ENCODE measurements around the gene PADI6.
"Not testable (repeated sequence)": the region's sequence is repeated elsewhere in the genome, so short reads cannot be mapped to it uniquely, and the experiment has no call there.

Gene PADI6

DNA sequence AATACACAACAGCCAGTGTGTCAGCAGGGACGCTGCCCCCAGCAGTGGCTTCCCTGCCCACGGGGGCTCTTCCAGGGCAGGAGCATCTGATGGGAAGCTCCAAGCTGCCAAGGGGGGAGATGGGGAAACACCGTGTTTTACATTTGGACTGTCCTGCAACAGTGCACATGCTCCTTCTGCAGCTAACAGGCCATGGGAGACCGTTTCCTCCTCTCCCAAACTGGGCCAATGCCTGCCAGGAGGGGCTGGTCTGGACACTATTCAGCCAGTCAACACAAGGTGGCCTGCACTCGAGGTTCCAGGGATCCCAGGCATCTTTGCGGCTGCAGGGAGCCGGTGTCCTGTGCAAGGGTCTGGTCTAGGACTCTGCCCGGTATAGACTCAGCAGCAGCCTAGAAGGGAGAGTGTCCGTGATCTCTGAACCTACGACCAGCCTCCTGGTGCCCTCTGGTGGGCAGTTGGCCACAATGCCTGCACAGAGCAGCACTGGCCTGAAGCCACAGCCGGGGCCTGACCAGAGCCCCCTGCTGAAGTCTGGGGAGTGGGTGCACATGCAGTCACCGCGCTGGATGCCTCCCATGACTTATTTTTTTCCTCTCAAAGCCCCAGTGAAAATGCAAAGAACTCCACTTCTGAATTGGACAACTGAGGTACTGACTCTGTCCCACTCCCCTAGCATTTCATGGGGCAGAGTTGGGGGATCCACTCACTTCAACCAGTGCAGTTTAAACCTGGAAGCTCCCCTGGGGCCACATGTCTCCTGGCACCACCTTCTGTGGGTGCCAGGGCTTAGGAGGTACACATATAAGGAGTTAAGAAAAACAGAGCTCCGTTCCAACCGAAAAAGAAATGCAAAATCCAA lies 34.1 kb downstream of the PADI6 start:
- DNase-seq: peak; percentile 85

DNA sequence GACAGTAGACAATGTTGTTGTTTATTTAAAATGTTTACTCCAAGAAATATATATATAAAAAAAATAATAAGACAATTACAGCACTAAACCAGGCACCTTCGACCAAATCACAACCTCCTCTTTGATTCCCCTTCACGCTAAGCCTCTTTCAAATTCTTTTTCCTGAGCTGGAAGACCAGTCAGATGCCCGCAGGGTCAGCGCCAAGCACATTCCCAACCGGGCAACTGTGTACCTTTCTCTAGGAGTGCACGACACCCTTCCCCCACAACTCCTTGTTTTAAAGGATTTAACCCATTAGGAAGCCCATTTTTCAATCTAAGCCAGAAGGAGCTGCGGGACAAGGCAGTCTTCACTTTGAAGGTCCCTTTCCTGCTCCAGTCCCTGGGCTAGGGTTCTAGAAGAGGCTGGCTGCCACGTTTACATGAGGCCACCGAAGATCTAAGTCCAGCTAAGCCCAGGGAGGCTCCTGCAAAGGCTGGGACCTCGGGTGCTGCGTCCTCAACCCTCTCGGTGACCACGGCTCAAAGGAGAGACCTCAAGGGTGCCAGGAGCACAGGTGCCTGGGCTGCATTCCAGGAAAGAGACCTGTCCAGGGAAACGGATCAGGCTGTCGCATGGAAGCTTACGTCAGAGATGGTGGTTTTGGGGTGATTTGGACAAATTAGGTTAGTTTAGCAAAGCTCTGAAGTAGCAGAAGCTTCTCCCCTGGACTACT lies 34.9 kb downstream of the PADI6 start:
- not testable (repeated sequence) for DNase-seq

DNA sequence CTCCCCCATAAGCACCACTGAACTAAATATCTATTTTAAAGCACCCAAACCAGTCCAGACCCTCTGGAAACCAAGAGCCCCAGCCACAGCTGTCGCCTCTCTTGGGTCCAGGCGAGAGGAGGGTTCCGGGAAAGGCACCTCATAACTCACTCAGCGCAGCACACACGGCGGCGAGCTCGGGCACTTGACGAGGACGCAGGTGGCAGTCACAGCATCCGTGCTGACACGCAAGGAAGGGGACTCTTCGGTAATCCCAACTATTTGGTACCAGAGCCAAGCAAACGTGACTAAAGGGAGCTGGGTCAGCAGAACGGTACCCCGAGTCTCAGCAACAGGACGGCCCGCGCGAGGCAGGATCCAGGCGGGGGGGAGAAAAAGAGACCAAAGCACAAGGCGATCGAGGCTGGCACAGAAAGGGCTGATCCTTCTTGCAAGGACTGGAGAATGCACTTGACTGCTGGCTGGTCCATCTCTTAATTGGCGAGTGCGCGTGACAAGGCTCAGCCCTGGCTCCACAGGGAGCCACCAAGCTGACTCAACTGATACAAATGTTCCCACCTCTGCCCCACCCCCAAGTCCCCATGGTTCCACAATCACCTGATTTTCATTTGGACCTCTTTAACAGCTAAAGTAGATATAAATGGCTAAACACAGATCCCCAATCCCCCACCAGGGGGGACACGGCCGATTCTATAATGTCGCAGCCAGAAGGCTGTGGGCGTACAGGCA lies 36.0 kb downstream of the PADI6 start:
- DNase-seq: not testable (repeated sequence)

DNA sequence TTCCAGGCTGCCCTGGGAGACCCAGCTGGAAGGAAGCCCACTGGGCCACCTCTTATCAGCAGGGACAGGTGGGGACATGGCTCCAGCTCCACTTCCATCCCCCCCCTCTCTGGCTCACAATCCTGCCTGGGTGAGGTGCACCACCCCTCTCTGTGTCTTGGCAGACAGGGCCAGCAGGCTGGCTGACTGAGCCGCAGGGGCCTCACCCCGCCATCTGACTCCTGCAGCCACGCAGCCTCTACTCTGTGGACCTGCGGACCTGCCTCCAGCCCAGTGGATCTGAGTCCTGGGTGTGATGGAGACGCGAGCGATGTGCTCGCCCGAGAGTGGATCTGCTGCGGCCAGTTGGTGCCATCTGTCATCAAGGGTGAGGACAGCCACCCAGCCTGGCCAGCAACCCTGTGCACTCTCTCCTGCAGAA lies 37.4 kb downstream of the PADI6 start:
- peak; percentile 77 for DNase-seq

DNA sequence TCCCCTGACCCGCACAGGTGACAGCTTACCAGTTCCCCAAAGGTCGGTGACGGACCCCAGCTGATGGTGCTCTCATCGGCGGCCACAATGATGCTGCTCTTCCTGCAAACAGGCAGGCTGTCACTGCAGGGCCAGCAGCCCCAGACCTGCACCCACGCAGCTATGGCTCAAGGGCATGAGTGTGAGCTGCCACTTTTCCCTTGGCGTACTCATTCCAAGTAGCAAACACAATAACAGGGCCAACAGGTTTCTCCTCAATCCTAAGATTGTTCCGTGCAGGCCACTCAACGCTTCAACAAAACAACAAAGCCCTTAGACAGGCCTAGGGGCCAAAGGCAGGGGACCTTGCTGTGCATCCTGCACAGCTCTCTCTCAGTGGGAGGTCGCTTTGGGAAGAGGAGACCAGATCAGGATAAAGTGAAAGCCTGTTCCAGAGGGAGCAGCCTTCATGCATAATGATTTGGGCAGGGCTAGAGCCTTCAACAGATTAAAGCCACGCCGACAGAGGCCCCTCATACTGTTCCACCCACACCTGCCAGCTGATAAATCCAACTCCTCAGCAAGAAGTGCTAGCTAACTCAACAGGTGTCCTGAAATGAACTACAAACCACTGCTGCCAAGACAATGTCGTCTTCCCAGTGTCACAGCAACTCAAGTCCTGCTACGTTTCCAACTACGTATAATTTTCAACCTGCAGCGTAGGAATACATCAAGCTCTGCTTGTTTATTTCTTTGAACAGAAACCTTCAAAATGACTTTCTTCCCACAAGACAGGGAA lies 40.3 kb downstream of the PADI6 start:
- DNase-seq: no peak

DNA sequence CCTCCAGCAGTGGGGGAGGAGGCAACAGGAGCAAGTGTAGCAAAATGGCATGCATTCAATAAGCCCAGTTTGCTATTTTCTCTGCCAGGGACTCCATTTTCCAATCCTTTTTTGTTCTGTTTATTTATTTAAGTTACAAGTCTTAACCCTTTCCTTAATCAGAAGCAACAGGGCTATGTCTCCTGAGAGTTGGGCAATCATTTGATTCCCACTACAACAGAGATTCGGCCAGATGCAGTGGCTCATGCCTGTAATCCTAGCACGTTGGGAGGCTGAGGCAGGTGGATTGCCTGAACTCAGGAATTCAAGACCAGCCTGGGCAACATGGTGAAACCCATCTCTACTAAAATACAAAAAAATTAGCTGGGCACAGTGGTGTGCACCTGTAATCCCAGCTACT lies 42.0 kb downstream of the PADI6 start:
- no peak for DNase-seq

DNA sequence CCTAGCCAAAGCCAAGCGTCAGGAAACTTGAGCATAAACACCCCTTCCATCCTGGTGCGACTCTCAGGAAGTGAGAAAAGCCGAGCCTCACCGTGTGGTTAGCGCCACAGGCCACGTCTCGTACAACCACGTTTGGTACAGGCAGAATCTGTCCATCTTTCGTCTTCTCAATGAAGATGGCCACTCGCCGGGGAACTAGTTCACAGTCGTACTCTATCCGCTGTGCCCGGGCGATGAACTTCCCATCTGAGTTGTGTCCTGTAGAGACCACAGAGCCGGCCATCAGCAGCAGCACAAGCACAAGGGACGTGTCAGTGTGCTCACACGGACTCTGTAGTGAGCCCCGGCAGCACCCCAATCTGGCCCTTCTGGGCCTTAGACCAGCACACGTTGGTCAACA lies 44.4 kb downstream of the PADI6 start:
- DNase-seq: no peak

DNA sequence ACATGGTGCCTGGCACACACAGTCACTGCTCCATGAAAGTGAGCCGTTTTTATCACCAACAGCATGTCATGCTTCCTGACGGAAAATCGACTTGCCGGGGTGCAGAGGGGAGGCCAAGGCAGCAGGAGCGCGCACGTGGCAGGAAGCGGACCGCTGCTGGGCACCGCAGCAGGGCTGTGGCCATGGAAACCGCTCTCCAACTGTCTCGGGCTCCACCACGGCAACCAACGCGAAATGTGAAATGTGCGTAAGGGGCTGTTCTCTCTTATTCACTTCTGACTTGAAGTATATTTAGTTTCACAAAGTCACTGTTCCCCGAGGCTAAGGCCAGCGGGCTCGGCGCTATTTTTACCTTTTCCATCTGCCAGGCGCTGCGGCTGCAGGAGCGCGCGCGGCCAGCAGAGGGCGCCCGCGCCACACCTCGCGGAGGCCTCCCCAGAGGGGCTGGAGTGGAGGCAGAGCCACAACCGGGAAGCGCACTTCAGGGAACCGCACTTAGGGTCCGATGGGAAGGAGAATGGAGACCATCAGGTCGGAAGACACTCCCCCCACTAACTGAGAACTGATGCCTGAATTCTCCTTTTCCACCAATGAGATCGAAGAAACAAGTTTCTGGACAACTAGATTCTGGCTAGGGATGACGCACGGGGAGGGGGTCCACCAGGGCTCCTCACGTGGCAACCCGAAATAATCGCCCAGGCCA lies 47.8 kb downstream of the PADI6 start:
- DNase-seq: peak; percentile 65

DNA sequence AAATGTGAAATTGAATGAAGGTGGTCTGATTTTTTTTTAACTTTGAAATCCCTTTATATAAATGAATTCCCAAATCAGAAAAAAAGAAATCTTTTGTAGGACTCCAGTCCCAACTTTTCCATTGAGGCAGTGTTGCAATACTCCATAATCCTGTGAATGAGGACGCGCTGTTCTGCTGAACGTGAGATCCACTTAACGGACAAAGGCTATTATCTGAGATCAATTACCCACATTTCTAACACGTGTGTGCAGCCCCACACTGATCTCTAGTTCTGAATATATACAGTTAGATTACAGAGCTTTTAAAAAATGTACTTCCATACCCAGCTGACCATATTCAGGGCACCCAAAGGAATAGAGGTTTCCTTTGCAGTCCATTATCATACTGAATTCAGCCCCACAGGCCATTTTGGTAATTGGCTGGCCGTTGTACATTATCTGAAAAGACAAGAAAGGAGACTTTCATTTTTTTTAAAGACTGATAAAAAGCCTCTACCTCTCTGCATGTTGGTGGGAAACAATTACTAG lies 48.5 kb downstream of the PADI6 start:
- no peak for DNase-seq

DNA sequence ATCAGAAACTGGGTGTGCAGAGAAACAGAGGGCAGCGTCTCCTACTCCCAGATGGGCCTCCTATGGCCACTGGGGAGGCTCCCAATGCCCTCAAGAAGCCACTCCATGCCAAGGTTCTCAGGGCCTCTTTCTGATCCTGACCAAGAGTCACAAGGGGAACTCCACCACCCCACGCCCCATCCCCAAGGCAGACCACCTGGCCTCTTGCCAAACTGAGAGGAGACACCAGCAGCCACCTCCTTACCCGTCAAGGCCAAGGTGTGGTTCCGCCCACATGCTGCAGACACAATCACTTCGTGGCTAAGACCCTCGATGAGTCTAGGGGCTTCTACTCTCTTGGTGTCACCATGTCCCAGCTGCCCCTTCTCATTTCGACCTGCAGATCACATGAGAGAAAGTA lies 50.5 kb downstream of the PADI6 start:
- DNase-seq: no peak

DNA sequence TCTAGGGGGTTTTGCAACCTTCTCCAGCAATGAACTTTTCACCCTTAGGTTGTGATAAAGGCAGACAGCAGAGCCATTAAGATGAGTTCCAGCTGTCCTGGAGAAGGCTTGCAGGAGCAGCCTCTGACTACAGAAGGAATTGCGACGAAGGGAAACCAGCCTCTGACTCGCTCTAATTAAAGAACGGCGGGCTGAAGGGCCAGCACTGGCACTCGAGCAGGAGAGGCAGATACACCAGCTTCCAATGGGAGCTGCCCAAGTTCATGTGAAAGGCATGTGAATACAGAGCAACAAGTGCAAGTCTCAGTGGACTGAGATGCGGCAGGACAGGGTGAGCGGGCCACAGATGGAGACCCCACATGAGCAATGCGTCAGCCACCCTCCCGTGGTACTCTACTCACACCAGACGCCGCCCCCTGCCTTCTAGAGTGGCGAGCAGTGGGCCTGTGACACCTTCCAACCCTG lies 51.8 kb downstream of the PADI6 start:
- DNase-seq: no peak

DNA sequence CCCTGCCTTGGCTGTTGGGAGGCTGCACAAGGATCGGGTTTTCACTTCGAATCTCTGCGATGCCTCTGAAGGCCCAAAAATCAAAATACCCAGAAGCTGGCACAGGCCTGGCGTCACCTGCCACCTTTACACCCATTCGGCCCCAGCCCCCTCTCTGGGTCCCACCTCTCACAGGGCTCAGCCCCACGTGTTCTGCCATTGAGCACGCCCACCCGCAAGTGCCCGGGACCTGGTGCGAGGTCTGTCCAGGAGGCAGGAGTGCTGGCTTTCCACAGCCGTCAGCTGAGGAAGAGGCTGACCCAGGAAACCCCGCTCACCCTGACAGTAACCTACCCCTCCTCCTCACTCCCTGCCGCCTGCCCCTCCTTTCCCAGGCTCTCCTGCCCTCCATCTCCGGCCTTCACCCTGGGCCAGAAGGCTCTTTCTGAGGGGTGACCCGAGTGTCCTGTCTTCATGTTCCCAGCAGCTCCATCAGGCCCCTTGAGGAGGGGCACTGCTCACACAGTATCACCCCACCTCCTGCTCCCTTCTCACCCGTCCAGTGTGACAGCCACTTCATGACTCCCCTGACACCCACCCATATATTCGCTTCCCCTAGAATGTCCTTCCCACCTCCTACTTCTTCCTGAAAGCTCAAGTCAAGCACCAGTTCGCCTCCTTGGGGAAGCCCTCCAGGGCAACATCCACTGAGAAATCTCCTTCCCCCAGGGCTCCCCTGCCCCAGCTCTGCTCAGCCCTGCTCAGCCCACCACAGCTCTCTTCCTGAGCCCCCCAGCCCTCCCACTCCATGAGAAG lies 54.0 kb downstream of the PADI6 start:
- DNase-seq: no peak

DNA sequence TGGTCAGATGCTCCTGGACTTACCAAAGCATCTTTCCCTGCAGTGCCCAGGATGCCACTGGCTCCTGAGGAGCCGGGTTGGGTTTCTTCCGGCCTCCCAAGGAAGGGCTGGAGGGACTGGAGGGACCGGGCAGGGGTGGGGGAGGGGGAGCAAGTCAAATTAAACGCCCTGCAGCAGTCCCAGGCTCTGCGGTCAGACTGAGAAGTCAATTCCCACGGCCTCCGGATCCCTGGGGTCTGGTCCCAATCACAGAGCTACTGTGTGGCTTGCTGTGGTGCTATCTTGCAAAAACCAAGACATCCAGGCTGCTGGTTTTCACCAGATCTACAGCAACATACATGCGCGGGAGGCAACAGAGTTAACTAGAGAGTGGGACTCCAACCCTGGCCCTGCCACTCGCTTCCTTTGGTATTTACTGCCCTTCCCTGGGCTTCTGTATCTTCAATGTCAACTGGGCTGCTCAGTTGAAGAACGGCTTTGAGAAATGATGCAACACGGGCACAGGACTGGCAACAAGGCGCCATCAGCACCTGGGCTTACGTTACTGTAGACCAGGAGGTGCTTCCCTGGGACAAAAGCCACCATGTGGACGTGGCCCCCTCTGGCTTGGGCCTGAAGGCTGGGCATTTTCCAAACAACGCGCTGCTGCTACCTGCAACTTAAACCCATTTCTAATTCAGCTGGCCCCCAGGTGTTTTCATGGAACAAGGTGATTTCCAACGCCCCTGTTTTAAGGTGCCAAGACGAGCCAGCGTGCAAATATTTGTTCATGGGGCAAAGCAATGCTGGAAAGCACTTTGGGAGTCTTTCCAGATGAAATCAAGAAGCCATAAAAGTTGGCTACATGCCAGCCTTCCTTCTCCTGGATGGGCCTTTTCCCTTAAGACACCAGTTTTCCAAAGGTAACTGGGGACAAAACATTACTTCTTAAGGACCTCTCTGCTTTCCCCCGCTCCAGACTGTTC lies 56.0 kb downstream of the PADI6 start:
- no peak for DNase-seq

DNA sequence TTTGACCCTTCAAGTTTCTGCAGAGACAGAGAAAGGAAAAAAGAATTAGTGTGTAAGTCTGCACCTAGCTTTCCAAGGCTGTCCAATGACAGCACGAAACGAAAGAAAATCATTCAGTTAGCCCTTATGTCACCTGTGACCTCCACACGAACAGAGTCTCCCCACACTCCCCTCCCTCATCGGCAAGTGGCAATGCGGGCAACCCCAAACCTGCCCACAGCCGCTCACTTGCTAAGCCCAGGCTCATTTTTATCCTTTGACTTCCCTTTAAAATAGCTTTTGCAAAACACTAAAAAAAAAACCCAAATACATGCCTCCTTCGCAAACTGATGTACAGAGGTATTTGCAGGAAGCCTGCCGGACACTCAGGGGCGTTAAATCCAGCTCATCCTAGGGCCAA lies 57.2 kb downstream of the PADI6 start:
- DNase-seq: no peak

DNA sequence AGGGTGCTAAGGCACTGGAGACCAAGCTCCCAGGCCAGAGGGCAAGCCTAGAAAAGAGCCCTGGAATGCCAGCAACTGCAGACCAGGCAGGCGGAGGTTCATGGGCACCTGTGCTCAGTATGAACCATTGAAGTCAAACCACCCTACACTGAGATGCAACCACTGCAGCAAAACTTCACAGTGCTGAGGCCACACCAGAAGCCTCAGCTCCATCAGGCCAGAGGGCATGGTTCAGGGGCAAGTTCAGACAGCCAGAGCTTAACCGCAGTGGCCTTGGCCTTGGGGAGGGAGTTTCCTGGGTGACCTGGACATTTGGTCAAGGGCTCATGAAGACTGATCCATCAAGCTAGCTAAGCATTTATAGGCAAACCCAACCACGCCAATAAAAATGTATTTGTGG lies 60.4 kb downstream of the PADI6 start:
- DNase-seq: no peak

DNA sequence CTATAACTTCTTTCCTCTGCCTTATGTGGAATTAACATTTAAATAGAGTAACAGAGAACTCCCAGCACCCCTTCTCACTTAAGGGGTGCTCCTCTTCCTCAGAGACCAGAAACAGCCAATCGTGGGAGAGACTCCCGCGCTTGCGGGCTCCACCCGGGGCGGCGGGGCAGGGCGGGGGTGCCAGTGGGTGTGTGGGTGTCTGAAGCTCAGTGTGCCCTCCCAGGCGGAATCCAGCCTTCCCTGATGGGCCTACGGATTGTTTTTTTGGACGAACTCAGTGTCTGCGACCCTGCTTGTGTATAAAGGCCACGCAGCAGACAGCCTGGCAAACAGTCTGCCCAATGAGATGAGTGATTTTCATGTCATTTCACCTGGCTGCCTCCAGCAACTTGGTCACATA lies 61.3 kb downstream of the PADI6 start:
- no peak for DNase-seq

DNA sequence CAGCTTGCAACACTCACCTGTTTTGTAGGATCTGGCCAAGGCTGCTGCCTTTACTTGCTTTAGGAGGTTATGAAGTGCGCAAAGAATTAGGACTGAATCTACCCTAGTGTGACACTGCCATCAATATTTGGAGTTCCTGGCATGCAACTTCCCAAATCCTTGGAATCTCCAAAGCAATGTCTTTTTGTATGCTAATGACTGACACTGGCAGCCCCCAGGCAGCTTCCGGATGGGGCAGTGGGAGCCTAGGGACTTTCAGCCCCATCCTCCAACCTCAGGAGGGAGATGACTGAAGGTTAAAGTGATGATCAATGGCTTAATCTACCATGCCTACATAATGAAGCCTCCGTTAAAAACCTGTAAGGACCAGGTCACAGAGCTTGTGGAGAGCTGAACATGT lies 62.0 kb downstream of the PADI6 start:
- no peak for DNase-seq

DNA sequence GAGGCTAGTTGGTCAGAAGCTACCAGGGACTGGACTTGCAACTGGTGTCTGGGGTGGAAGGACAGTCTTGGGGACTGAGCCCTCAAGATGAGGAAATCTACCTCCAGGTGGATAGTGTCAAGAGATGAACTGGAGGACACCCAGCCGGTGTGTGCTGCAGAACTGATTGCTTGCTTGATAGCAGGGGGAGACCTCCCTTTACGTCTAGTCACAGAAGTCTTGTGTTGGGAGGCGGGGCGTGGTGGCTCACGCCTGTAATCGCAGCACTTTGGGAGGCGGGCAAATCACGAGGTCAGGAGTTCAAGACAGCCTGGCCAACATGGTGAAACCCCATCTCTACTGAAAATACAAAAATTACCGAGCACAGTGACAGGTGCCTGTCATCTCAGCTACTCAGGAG lies 62.6 kb downstream of the PADI6 start:
- DNase-seq: no peak

DNA sequence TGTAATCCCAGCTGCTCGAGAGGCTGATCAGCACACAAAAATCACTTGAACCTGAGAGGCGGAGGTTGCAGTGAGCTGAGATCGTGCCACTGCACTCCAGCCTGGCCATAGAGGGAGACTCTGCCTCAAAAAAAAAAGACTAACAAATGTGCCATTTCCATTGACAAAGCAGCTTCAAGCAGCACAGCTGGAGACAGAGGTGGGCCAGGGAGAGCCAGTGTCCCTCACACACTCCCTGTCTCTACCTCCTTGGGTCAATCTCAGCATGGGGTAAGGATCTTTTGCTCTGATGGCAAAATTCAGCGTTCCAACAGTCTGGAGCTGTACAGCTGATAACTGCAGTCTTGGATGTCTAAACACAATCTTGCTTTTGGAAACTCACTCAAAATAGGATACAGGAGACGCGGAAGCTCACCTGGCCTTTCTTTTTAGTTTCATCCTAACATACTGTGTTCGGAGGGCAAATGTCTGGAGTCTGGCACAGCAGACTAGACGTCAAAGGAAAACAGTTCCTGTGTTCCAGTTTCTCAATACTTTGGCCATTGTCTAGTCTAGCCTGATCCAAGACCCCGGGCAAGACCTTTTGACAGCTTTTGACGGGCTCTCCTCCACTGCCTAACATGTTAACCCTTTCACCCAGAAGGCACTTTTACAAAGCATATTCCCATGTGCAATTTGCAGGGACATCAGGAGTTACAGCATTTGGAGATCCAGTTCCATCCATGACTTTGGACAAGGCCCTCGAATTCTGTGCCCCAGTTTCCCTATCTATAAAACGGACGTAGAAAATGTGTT lies 64.6 kb downstream of the PADI6 start:
- no peak for DNase-seq
